Endothelial cell (in vitro differentiated cells): Measurements from ENCODE around the gene LGALS12. TPM values are rescaled to one million over a fixed set of nuclear protein-coding genes. Genes with fewer than 3 reads are reported as not detected.

Experiments
- DNase-seq: peaks from one replicate; pipeline ENCODE4 v3.0.0; 2021; ENCODE audit warnings: low spot score
- H3K27ac Mint-ChIP-seq: one replicate; pipeline ENCODE4 v1.8.0; 2021; ENCODE audit warnings: mixed read lengths, inconsistent platforms; ENCODE audit not compliant: unreplicated experiment
- H3K27me3 Mint-ChIP-seq: one replicate; pipeline ENCODE4 v1.8.0; 2021; ENCODE audit warnings: mild to moderate bottlenecking, moderate library complexity, mixed read lengths, inconsistent platforms; ENCODE audit not compliant: unreplicated experiment
- H3K36me3 Mint-ChIP-seq: one replicate; pipeline ENCODE4 v1.8.0; 2021; ENCODE audit warnings: mild to moderate bottlenecking, low read depth, mixed read lengths, inconsistent platforms; ENCODE audit not compliant: unreplicated experiment
- H3K4me1 Mint-ChIP-seq: one replicate; pipeline ENCODE4 v1.8.0; 2021; ENCODE audit warnings: mild to moderate bottlenecking, mixed read lengths, inconsistent platforms; ENCODE audit not compliant: unreplicated experiment
- H3K4me3 Mint-ChIP-seq: one replicate; pipeline ENCODE4 v1.8.0; 2021; ENCODE audit warnings: mild to moderate bottlenecking, mixed read lengths, inconsistent platforms; ENCODE audit not compliant: unreplicated experiment
- H3K9me3 Mint-ChIP-seq: one replicate; pipeline ENCODE4 v1.8.0; 2021; ENCODE audit warnings: mixed read lengths, inconsistent platforms; ENCODE audit not compliant: unreplicated experiment
- CTCF ChIP-seq: fragments of 200-600 bp; sonication (generic); IDR thresholded peaks from one replicate; pipeline ENCODE4 v1.5.0; 2021; ENCODE audit warnings: antibody characterized with exemption; ENCODE audit not compliant: unreplicated experiment
- total RNA-seq: library from RNA; stranded (reverse); fragmentation: NEBNext Ultra II Directional; extraction: Animal tissue kit (Norgen Biotek cat#: 25700); gene quantifications from one replicate; pipeline ENCODE4 v1.2.1, GENCODE V29; 2021; ENCODE audit not compliant: unreplicated experiment

Gene LGALS12
- total RNA-seq, 1 donor from 2014 or later = 0.67 TPM

GRCh38 chr11:63502252-63502820, 3.5 kb upstream of the LGALS12 start:
- no peak overlapping the region for H3K27ac Mint-ChIP-seq

GRCh38 chr11:63503492-63503891, 2.4 kb upstream of the LGALS12 start:
- no peak for TF ChIP-seq CTCF
- H3K27me3 Mint-ChIP-seq = peaks cover 10% of the 10 kb centered on the region
- no peak for DNase-seq
- H3K36me3 Mint-ChIP-seq = peaks cover 15% of the 10 kb centered on the region
- H3K4me1 Mint-ChIP-seq = peaks cover 16% of the 10 kb centered on the region
- H3K27ac Mint-ChIP-seq = no peak overlapping the region
- no peak overlapping the region for H3K4me3 Mint-ChIP-seq
- peaks cover 13% of the 10 kb centered on the region for H3K9me3 Mint-ChIP-seq

More at GRCh38 chr11:63502252-63502820, 3.5 kb upstream of the LGALS12 start:
- peaks cover 15% of the 10 kb centered on the region for H3K36me3 Mint-ChIP-seq
- peaks cover 13% of the 10 kb centered on the region for H3K9me3 Mint-ChIP-seq
- H3K27me3 Mint-ChIP-seq = peaks cover 6% of the 10 kb centered on the region
- TF ChIP-seq CTCF = no peak
- DNase-seq = no peak
- peaks cover 16% of the 10 kb centered on the region for H3K4me1 Mint-ChIP-seq
- no peak overlapping the region for H3K4me3 Mint-ChIP-seq

GRCh38 chr11:63504054-63504453, 1.8 kb upstream of the LGALS12 start:
- DNase-seq = no peak
- peaks cover 10% of the 10 kb centered on the region for H3K27me3 Mint-ChIP-seq
- H3K4me1 Mint-ChIP-seq = peaks cover 16% of the 10 kb centered on the region
- no peak overlapping the region for H3K27ac Mint-ChIP-seq
- no peak overlapping the region for H3K4me3 Mint-ChIP-seq
- H3K36me3 Mint-ChIP-seq = peaks cover 15% of the 10 kb centered on the region
- H3K9me3 Mint-ChIP-seq = peaks cover 13% of the 10 kb centered on the region
- no peak for TF ChIP-seq CTCF

- no peak overlapping the region for H3K4me3 Mint-ChIP-seq
- peaks cover 8% of the 10 kb centered on the region for H3K9me3 Mint-ChIP-seq
- peaks cover 10% of the 10 kb centered on the region for H3K27me3 Mint-ChIP-seq
- no peak for DNase-seq
- no peak for TF ChIP-seq CTCF
- H3K4me1 Mint-ChIP-seq = peaks cover 20% of the 10 kb centered on the region
- H3K27ac Mint-ChIP-seq = no peak overlapping the region
- peaks cover 11% of the 10 kb centered on the region for H3K36me3 Mint-ChIP-seq
These were observed 824 bp upstream of the LGALS12 start for GRCh38 chr11:63504933-63505586.

- TF ChIP-seq CTCF = no peak
- Mint-ChIP-seq H3K4me1 (peaks cover 35% of the 10 kb centered on the region), H3K36me3 (peaks cover 4% of the 10 kb centered on the region), H3K27me3 (peaks cover 7% of the 10 kb centered on the region), H3K9me3 (no peaks in the 10 kb centered on the region), H3K4me3 (no peak overlapping the region), H3K27ac (no peak overlapping the region)
- DNase-seq = no peak
These were observed 992 bp downstream of the LGALS12 start for GRCh38 chr11:63506876-63507275.
